GM18502 (cell line): ENCODE measurements around the gene TMEM131L.

ENCODE experiments used
- ATAC-seq: cut with Tn5 transposase; IDR thresholded peaks from one replicate; pipeline ENCODE4 v1.9.1; 2021; ENCODE audit warnings: mild to moderate bottlenecking; ENCODE audit not compliant: unreplicated experiment, poor library complexity

TMEM131L gene

DNA sequence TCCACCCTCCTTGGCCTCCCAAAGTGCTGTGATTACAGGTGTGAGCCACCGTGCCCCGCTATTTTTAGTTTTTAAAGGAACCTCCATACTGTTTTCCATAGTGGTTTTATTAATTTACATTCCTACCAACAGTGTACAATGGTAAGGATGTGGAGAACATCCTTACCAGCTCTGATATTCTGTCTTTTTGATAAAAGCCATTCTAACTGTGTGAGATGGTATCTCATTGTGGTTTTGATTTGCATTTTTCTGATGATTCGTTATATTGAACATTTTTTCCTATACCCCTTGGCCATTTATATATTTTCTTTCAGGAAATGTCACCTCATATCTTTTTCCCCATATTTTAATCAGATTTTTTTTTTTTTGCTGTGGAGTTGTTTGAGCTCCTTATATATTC is 203.7 kb downstream of the TMEM131L start:
- no peak for ATAC-seq

- no peak for ATAC-seq
These were observed 210.3 kb downstream of the TMEM131L start for GRCh38 chr4:153676486-153676885.

- no peak for ATAC-seq
These were observed 210.8 kb downstream of the TMEM131L start for GRCh38 chr4:153676984-153677383.

DNA sequence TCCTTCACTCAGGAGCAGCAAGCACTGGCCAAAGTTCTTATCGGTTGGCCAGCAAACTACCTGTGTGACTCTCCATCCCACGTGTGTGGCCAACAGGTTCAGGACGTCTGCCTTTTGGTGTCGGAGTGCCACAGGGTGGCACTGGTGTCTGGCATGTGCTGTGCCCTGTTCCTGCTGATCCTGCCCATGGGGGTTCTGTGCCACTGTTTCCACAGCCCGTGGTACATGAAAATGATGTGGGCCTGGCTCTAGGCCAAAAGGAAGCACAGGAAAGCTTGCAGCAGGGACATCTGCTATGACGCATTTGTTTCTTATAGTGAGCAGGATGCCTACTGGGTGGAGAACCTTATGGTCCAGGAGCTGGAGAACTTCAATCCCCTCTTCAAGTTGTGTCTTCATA is 213.3 kb downstream of the TMEM131L start:
- no peak for ATAC-seq

- ATAC-seq = no peak
These were observed 217.6 kb downstream of the TMEM131L start for GRCh38 chr4:153683763-153684181.

- ATAC-seq = peak; percentile 91
These were observed 218.2 kb downstream of the TMEM131L start, which contains the start of gene TLR2 for GRCh38 chr4:153684182-153684970. TSS of gene TLR2 (plus strand) at chr4:153684280. CDS start at chr4:153702908, 18,628 bp downstream.

DNA sequence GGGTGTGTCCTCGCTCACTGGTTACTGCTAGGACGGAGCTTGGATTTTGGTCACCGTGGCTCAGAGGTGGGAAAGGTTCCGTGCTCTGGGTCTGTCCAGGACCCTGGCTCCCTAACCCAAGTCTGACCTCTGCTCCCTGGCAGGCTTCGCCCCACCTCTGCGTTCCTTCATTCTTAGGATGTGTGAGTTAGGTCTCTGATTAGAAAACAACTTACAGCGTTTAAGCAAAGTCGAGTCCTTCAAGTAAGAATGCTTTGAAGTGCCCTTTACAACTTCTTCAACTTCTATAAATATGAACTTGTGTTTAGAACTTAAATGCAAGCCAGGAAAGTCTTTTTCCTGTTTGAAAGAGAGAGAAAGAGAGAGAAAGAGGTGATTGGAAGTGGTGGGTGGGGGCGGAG is 218.8 kb downstream of the TMEM131L start:
- ATAC-seq = peak; percentile 26
